ENCODE measurements around the gene C4BPB. TPM values are rescaled to one million over a fixed set of nuclear protein-coding genes. Genes with fewer than 3 reads are reported as not detected.

C4BPB gene
- polyA plus RNA-seq, 4 donors = 0.32 to 0.99 (median 0.61) TPM

GRCh38 chr1:207129053-207129452, 40.4 kb downstream of the C4BPB start:
- no peak for DNase-seq (ENCODE audit: low read depth in 4 of 4, low spot score in 2 of 4)

GRCh38 chr1:207130252-207131036, 41.8 kb downstream of the C4BPB start:
- DNase-seq (ENCODE audit: low read depth in 4 of 4, low spot score in 2 of 4) = no peak

DNA sequence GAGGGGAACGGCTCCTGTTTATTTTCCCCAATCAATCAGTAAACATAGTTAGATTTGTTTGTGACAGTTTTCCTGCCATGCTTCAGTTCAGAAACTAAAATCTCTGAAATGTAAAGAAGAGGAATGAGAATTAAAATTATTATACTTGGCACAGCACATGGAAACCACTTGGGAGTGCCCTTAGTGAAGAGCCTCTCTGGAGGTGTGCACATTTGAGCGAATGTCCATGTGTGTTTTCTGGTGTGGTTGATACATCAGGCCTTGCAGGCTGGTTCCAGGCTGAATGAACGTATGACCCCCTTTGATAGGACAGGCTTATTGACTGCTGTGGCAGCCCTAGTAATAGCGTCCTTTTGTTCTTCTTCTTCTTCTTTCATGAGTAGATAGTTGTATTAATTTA, 42.5 kb downstream of the C4BPB start:
- DNase-seq (ENCODE audit: low read depth in 4 of 4, low spot score in 2 of 4) = no peak

GRCh38 chr1:207134581-207134980, 45.9 kb downstream of the C4BPB start:
- DNase-seq (ENCODE audit: low read depth in 4 of 4, low spot score in 2 of 4) = no peak

DNA sequence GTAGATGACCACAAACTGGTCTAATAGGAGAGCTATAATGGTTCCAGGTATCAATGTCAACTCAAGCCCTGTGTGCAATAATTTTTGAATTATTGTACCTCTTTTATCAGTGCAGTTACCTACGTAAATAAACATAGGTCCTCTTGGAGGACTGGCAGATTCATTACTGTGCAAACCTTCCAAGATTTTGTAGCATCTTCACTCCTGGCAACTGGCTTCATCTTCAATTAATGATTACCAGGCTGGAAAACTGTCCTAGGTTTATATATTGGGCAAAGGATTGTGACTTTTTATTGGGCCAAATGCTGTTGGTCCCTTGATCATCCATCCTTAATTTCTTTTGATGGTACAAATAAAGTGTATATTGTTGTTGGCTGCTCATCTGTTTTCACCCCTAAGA, 51.0 kb downstream of the C4BPB start:
- no peak for DNase-seq (ENCODE audit: low read depth in 4 of 4, low spot score in 2 of 4)

GRCh38 chr1:207140536-207140935, 51.9 kb downstream of the C4BPB start:
- no peak for DNase-seq (ENCODE audit: low read depth in 4 of 4, low spot score in 2 of 4)

DNA sequence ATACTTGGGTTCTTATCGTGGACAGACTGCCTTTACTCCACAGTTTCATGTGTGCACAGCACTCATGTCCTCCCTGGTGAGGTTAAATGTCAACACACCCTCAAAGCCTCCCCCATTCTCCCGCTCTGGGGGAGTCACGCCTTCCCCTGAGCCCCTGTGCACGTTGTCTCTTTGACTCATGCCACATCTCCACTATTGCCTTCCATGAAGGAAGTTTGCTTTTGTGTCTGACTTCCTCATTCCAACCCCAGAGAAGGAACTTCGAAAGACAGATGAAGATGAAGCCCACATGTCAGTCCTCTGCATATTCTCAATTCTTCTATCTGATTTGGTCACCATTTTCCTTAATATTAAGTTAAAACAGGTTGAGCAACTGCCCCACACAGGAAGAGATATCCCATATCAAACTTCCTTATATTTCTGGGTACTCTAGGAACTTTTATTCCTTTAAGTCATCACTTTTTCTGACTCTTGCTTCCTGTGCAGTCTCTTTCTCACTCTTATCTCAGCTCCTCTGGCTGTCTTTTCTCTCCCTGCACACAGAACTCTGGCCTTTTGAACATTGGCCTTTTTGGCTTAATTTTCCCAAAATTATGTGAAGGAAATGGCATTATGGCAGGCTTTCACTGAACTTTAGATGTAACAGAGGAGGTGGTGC, 56.9 kb downstream of the C4BPB start:
- DNase-seq (ENCODE audit: low read depth in 4 of 4, low spot score in 2 of 4) = no peak

Other genes with a start within 250 kb of the C4BPB start
- gene IL20, start 223.2 kb upstream of the C4BPB start, polyA plus RNA-seq (ENCODE audit: insufficient read length in 4 of 4) = not detected
- gene IL24, start 191.4 kb upstream of the C4BPB start, polyA plus RNA-seq (ENCODE audit: insufficient read length in 4 of 4) = under 1 TPM; 0.17 to 0.47 (median 0.33) TPM
- gene FCMR, start 166.9 kb upstream of the C4BPB start, polyA plus RNA-seq (ENCODE audit: insufficient read length in 4 of 4) = 1 to 10 TPM in 3 of 4 donors, under 1 TPM in 1; 0.99 to 2.8 (median 2.2) TPM
- 1 to 10 TPM in 3 of 4 donors, under 1 TPM in 1; 0.86 to 2.4 (median 1.9) TPM for gene PIGR, start 142.4 kb upstream of the C4BPB start, polyA plus RNA-seq (ENCODE audit: insufficient read length in 4 of 4)
- 10 to 100 TPM in 2 of 4 donors, 1 to 10 TPM in 2; 4.8 to 16.2 (median 9.0) TPM for gene FCAMR, start 118.4 kb upstream of the C4BPB start, polyA plus RNA-seq (ENCODE audit: insufficient read length in 4 of 4)
- gene C1orf116, start 56.1 kb upstream of the C4BPB start, polyA plus RNA-seq (ENCODE audit: insufficient read length in 4 of 4) = 10 to 100 TPM; 18.4 to 25.0 (median 21.7) TPM
- gene YOD1, start 37.7 kb upstream of the C4BPB start, polyA plus RNA-seq (ENCODE audit: insufficient read length in 4 of 4) = 10 to 100 TPM; 13.2 to 16.0 (median 14.0) TPM
- gene PFKFB2, start 35.6 kb upstream of the C4BPB start, polyA plus RNA-seq (ENCODE audit: insufficient read length in 4 of 4) = 10 to 100 TPM; 11.9 to 24.7 (median 17.0) TPM
- gene C4BPA, start 15.4 kb downstream of the C4BPB start, polyA plus RNA-seq (ENCODE audit: insufficient read length in 4 of 4) = under 1 TPM; 0.39 to 0.75 (median 0.58) TPM
- 10 to 100 TPM; 46.0 to 70.8 (median 52.4) TPM for gene CD55, start 232.8 kb downstream of the C4BPB start, polyA plus RNA-seq (ENCODE audit: insufficient read length in 4 of 4)

Measured in left renal cortex interstitium (tissue), 4 donors.